ENCODE measurements around the gene PSMC1.

Gene PSMC1

DNA sequence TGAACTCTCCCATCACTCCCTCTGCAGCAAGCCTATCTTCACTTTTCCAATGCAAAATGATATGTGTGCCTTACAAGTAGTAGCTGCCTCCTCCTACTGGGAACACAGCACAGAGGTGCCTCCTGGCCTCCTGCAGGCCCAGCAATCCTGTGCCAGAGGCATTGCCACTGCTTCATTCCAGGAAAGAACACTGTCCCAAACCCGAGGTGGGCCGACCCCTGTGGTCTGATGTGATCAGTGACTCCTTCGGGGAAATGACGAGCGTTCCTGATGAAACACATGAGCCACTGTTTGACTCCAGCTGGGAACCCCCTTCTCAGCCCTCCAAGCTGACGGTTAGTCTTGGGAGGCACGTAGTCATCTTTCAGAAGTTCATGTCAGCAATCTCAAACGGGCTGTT is 19.5 kb downstream of the PSMC1 start:
- CTCF ChIA-PET: interaction anchor here (1.4 kb wide), 1 partner anchor 9 kb away, joined by 3 read pairs; no protein-coding TSS in a partner anchor
- POLR2A ChIA-PET: no interaction called here
- no peak for DNase-seq

DNA sequence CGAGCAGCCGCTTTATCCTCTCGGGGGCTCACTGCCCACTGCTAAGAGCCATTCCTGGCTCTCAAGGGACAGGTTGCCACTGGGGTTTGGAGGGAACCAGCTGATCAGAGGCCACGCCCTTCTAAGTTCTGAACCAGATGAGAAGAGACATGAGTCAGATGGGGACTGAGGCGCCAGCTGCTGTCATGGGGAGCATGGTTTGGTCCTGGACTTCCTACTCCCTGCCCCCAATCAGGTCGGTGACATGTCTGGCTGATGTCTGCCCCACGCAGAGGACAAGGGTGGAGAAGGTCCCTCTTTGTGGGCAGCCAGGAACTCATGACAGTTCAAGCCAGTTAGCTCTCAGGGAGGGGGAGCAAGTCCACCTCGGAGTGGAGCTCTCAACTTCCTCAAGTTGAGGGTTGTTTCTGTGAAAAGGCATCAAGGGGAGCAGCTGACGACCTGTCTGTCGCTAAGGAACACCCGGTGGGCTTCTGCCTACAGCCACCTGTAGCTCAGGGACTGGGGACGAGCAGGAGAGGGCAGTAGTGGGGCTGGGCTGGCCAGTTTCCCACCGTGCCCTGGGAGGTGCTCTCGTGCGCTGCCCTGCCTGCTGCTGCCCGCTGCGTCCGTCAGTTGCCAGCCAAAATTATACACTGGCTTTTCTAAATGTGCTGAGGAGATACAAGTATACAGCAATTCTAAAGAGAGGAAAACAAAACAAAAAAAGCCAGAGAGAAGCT is 20.5 kb downstream of the PSMC1 start:
- DNase-seq: no peak
- no peaks in the 10 kb centered on the region for H3K4me1 ChIP-seq (ENCODE audit: control extremely low read depth in 1 of 4, control insufficient read depth in 4 of 4, insufficient read depth in 4 of 4, low read length in 3 of 4)
- no peak overlapping the region for H3K4me3 ChIP-seq (ENCODE audit: control insufficient read depth in 1 of 7, extremely low read depth in 1 of 7, insufficient read depth in 4 of 7, low read depth in 2 of 7, low read length in 6 of 7)
- no peaks in the 10 kb centered on the region for H3K27me3 ChIP-seq (replicated peaks in 2 of 5; ENCODE audit: control insufficient read depth in 4 of 5, insufficient read depth in 5 of 5, low read length in 4 of 5)
- ChIA-PET CTCF (interaction anchor here (0.6 to 1.4 kb wide), 2 partner anchors 10 to 315 kb away, joined by 3 read pairs; no protein-coding TSS in a partner anchor), POLR2A (interaction anchor here (1.0 kb wide), 1 partner anchor 14 kb away, joined by 3 read pairs; no protein-coding TSS in a partner anchor)
- 80% methylated on average over 11 of the region's 18 CpGs for WGBS (ENCODE audit: insufficient coverage)
- no peak overlapping the region for H3K27ac ChIP-seq (ENCODE audit: insufficient read depth in 1 of 2, low read depth in 1 of 2, low read length in 2 of 2, poor library complexity in 1 of 2, severe bottlenecking in 2 of 2)
- no peaks in the 10 kb centered on the region for H3K9me3 ChIP-seq (ENCODE audit: control extremely low read depth in 1 of 5, control insufficient read depth in 4 of 5, insufficient read depth in 2 of 5, low read depth in 1 of 5, low read length in 4 of 5)
- peaks cover 17 to 79% (median 52%) of the 10 kb centered on the region in 4 experiments for H3K36me3 ChIP-seq (ENCODE audit: control insufficient read depth in 4 of 4, insufficient read depth in 4 of 4, low read length in 3 of 4)

More for the DNA sequence above, 19.5 kb downstream of the PSMC1 start:
- Histone ChIP-seq H3K27ac (ENCODE audit: insufficient read depth in 1 of 2, low read depth in 1 of 2, low read length in 2 of 2, poor library complexity in 1 of 2, severe bottlenecking in 2 of 2) (no peak overlapping the region), H3K4me1 (ENCODE audit: control extremely low read depth in 1 of 4, control insufficient read depth in 4 of 4, insufficient read depth in 4 of 4, low read length in 3 of 4) (no peaks in the 10 kb centered on the region), H3K36me3 (ENCODE audit: control insufficient read depth in 4 of 4, insufficient read depth in 4 of 4, low read length in 3 of 4) (peaks cover 17 to 79% (median 54%) of the 10 kb centered on the region in 4 experiments), H3K9me3 (ENCODE audit: control extremely low read depth in 1 of 5, control insufficient read depth in 4 of 5, insufficient read depth in 2 of 5, low read depth in 1 of 5, low read length in 4 of 5) (no peaks in the 10 kb centered on the region), H3K27me3 (replicated peaks in 2 of 5; ENCODE audit: control insufficient read depth in 4 of 5, insufficient read depth in 5 of 5, low read length in 4 of 5) (no peaks in the 10 kb centered on the region), H3K4me3 (ENCODE audit: control insufficient read depth in 1 of 7, extremely low read depth in 1 of 7, insufficient read depth in 4 of 7, low read depth in 2 of 7, low read length in 6 of 7) (no peak overlapping the region)
- WGBS (ENCODE audit: insufficient coverage): 100% methylated on average over 6 of the region's 8 CpGs

GRCh38 chr14:90277581-90278198 is 21.3 kb downstream of the PSMC1 start:
- WGBS (ENCODE audit: insufficient coverage): 98% methylated on average over 20 of the region's 24 CpGs
- no peaks in the 10 kb centered on the region for H3K4me1 ChIP-seq (ENCODE audit: control extremely low read depth in 1 of 4, control insufficient read depth in 4 of 4, insufficient read depth in 4 of 4, low read length in 3 of 4)
- peaks cover 17 to 78% (median 47%) of the 10 kb centered on the region in 4 experiments for H3K36me3 ChIP-seq (ENCODE audit: control insufficient read depth in 4 of 4, insufficient read depth in 4 of 4, low read length in 3 of 4)
- no peak overlapping the region for H3K4me3 ChIP-seq (ENCODE audit: control insufficient read depth in 1 of 7, extremely low read depth in 1 of 7, insufficient read depth in 4 of 7, low read depth in 2 of 7, low read length in 6 of 7)
- no peak for DNase-seq
- ChIA-PET POLR2A (interaction anchor here (1.0 kb wide), 1 partner anchor 15 kb away, joined by 3 read pairs; no protein-coding TSS in a partner anchor), CTCF (interaction anchor here (1.2 kb wide), 1 partner anchor 11 kb away, joined by 5 read pairs; no protein-coding TSS in a partner anchor)
- H3K27me3 ChIP-seq (replicated peaks in 2 of 5; ENCODE audit: control insufficient read depth in 4 of 5, insufficient read depth in 5 of 5, low read length in 4 of 5): no peaks in the 10 kb centered on the region
- no peaks in the 10 kb centered on the region for H3K9me3 ChIP-seq (ENCODE audit: control extremely low read depth in 1 of 5, control insufficient read depth in 4 of 5, insufficient read depth in 2 of 5, low read depth in 1 of 5, low read length in 4 of 5)
- H3K27ac ChIP-seq (ENCODE audit: insufficient read depth in 1 of 2, low read depth in 1 of 2, low read length in 2 of 2, poor library complexity in 1 of 2, severe bottlenecking in 2 of 2): no peak overlapping the region

- H3K36me3 ChIP-seq (ENCODE audit: control insufficient read depth in 4 of 4, insufficient read depth in 4 of 4, low read length in 3 of 4): peaks cover 17 to 72% (median 44%) of the 10 kb centered on the region in 4 experiments
These were observed 22.1 kb downstream of the PSMC1 start for GRCh38 chr14:90278199-90279175.

GRCh38 chr14:90280096-90280495 is 23.7 kb downstream of the PSMC1 start:
- Histone ChIP-seq H3K36me3 (ENCODE audit: control insufficient read depth in 4 of 4, insufficient read depth in 4 of 4, low read length in 3 of 4) (peaks cover 15 to 65% (median 40%) of the 10 kb centered on the region in 4 experiments), H3K27me3 (replicated peaks in 2 of 5; ENCODE audit: control insufficient read depth in 4 of 5, insufficient read depth in 5 of 5, low read length in 4 of 5) (no peaks in the 10 kb centered on the region), H3K4me1 (ENCODE audit: control extremely low read depth in 1 of 4, control insufficient read depth in 4 of 4, insufficient read depth in 4 of 4, low read length in 3 of 4) (no peaks in the 10 kb centered on the region), H3K27ac (ENCODE audit: insufficient read depth in 1 of 2, low read depth in 1 of 2, low read length in 2 of 2, poor library complexity in 1 of 2, severe bottlenecking in 2 of 2) (no peak overlapping the region), H3K9me3 (ENCODE audit: control extremely low read depth in 1 of 5, control insufficient read depth in 4 of 5, insufficient read depth in 2 of 5, low read depth in 1 of 5, low read length in 4 of 5) (no peaks in the 10 kb centered on the region), H3K4me3 (ENCODE audit: control insufficient read depth in 1 of 7, extremely low read depth in 1 of 7, insufficient read depth in 4 of 7, low read depth in 2 of 7, low read length in 6 of 7) (no peak overlapping the region)
- ChIA-PET POLR2A (interaction anchor here (1.0 kb wide), 1 partner anchor 8 kb away, joined by 3 read pairs; no protein-coding TSS in a partner anchor), CTCF (interaction anchor here (2.2 kb wide), 1 partner anchor 9 kb away, joined by 6 read pairs; no protein-coding TSS in a partner anchor)
- no peak for DNase-seq
- WGBS (ENCODE audit: insufficient coverage): 99% methylated on average over 7 of the region's 7 CpGs

More at GRCh38 chr14:90278199-90279175, 22.1 kb downstream of the PSMC1 start:
- Histone ChIP-seq H3K27ac (ENCODE audit: insufficient read depth in 1 of 2, low read depth in 1 of 2, low read length in 2 of 2, poor library complexity in 1 of 2, severe bottlenecking in 2 of 2) (no peak overlapping the region), H3K27me3 (replicated peaks in 2 of 5; ENCODE audit: control insufficient read depth in 4 of 5, insufficient read depth in 5 of 5, low read length in 4 of 5) (no peaks in the 10 kb centered on the region), H3K9me3 (ENCODE audit: control extremely low read depth in 1 of 5, control insufficient read depth in 4 of 5, insufficient read depth in 2 of 5, low read depth in 1 of 5, low read length in 4 of 5) (no peaks in the 10 kb centered on the region), H3K4me3 (ENCODE audit: control insufficient read depth in 1 of 7, extremely low read depth in 1 of 7, insufficient read depth in 4 of 7, low read depth in 2 of 7, low read length in 6 of 7) (no peak overlapping the region), H3K4me1 (ENCODE audit: control extremely low read depth in 1 of 4, control insufficient read depth in 4 of 4, insufficient read depth in 4 of 4, low read length in 3 of 4) (no peaks in the 10 kb centered on the region)
- ChIA-PET CTCF (interaction anchor here (0.8 to 1.2 kb wide), 2 partner anchors 10 to 14 kb away, joined by 3 to 5 read pairs; no protein-coding TSS in a partner anchor), POLR2A (interaction anchor here (1.0 kb wide), 1 partner anchor 16 kb away, joined by 3 read pairs; no protein-coding TSS in a partner anchor)
- DNase-seq: no peak
- 97% methylated on average over 26 of the region's 35 CpGs for WGBS (ENCODE audit: insufficient coverage)

GRCh38 chr14:90281261-90281660 is 24.9 kb downstream of the PSMC1 start:
- H3K36me3 ChIP-seq (ENCODE audit: control insufficient read depth in 4 of 4, insufficient read depth in 4 of 4, low read length in 3 of 4): peaks cover 12 to 67% (median 44%) of the 10 kb centered on the region in 4 experiments
- POLR2A ChIA-PET: no interaction called here
- H3K27ac ChIP-seq (ENCODE audit: insufficient read depth in 1 of 2, low read depth in 1 of 2, low read length in 2 of 2, poor library complexity in 1 of 2, severe bottlenecking in 2 of 2): no peak overlapping the region

More at GRCh38 chr14:90281261-90281660, 24.9 kb downstream of the PSMC1 start:
- H3K27me3 ChIP-seq (replicated peaks in 2 of 5; ENCODE audit: control insufficient read depth in 4 of 5, insufficient read depth in 5 of 5, low read length in 4 of 5): no peaks in the 10 kb centered on the region
- H3K4me1 ChIP-seq (ENCODE audit: control extremely low read depth in 1 of 4, control insufficient read depth in 4 of 4, insufficient read depth in 4 of 4, low read length in 3 of 4): no peaks in the 10 kb centered on the region
- H3K9me3 ChIP-seq (ENCODE audit: control extremely low read depth in 1 of 5, control insufficient read depth in 4 of 5, insufficient read depth in 2 of 5, low read depth in 1 of 5, low read length in 4 of 5): no peaks in the 10 kb centered on the region
- CTCF ChIA-PET: interaction anchor here (1.1 to 2.2 kb wide), 3 partner anchors 8 to 14 kb away, joined by 3 to 6 read pairs (median 3); no protein-coding TSS in a partner anchor
- H3K4me3 ChIP-seq (ENCODE audit: control insufficient read depth in 1 of 7, extremely low read depth in 1 of 7, insufficient read depth in 4 of 7, low read depth in 2 of 7, low read length in 6 of 7): no peak overlapping the region
- DNase-seq: no peak
- WGBS (ENCODE audit: insufficient coverage): 93% methylated on average over 8 of the region's 8 CpGs
